Measurements from ENCODE around the gene FLNC.

FLNC gene

DNA sequence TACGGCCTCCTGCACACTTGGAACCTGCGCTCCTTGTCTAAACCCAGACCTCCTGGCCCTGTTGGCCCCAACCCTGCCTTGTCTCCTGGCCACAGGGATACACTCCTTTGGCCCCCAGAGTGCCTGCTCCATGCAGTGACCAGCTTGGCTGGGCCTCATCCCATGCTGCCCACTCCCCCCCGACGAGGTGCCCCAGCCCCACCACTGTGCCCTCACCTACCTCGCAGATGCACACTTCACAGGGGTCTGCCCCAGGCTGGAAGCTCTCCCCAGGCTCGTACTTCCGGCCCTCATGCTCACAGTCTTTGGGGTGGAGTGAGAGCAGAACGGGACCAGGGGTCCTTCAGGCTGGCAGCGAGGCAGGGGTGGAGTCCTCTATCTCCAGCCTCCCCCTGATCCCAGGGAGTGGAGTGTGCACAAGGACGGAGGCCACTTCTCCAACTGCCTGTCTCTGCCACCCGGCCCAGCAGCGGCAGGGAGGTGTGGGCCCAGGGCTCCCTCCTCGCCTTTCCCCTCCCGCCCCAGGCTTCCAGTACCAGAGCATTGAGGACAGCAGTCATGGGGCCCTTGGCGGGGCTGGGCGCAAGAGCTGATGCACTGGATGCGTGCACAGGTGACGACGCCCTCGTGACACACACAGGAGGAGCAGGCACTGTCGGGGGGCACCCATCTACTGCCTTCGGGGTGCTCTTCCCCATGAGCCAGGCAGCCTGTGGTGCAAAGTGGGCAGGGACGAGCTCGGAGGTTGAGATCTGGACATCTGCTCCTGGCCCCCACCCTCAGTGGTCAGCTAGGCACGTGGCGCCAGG lies 54.6 kb downstream of the FLNC start:
- Histone ChIP-seq H3K36me3 (replicated peaks) (no peaks in the 10 kb centered on the region), H3K4me3 (ENCODE audit: low read depth, low read length) (no peak overlapping the region), H3K27ac (no peak overlapping the region), H3K27me3 (replicated peaks) (no peaks in the 10 kb centered on the region)
- in situ Hi-C loops (cut with HindIII; ENCODE audit: low pct_ligation_motif_present, low sequenced_read_pairs): no loop called here
- no peak for DNase-seq
- TF ChIP-seq, protein P1, sequence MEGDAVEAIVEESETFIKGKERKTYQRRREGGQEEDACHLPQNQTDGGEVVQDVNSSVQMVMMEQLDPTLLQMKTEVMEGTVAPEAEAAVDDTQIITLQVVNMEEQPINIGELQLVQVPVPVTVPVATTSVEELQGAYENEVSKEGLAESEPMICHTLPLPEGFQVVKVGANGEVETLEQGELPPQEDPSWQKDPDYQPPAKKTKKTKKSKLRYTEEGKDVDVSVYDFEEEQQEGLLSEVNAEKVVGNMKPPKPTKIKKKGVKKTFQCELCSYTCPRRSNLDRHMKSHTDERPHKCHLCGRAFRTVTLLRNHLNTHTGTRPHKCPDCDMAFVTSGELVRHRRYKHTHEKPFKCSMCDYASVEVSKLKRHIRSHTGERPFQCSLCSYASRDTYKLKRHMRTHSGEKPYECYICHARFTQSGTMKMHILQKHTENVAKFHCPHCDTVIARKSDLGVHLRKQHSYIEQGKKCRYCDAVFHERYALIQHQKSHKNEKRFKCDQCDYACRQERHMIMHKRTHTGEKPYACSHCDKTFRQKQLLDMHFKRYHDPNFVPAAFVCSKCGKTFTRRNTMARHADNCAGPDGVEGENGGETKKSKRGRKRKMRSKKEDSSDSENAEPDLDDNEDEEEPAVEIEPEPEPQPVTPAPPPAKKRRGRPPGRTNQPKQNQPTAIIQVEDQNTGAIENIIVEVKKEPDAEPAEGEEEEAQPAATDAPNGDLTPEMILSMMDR (IDR thresholded peaks at IDR 0.05; ENCODE audit: low read depth, low read length, missing control alignments): no peak

GRCh38 chr7:128885370-128886187 lies 55.4 kb downstream of the FLNC start:
- TF ChIP-seq, protein P1 (IDR thresholded peaks at IDR 0.05; ENCODE audit: low read depth, low read length, missing control alignments): no peak
- DNase-seq: no peak
- Histone ChIP-seq H3K27ac (no peak overlapping the region), H3K36me3 (replicated peaks) (no peaks in the 10 kb centered on the region), H3K4me3 (ENCODE audit: low read depth, low read length) (no peak overlapping the region), H3K27me3 (replicated peaks) (peaks cover 3% of the 10 kb centered on the region)
- in situ Hi-C loops (cut with HindIII; ENCODE audit: low pct_ligation_motif_present, low sequenced_read_pairs): no loop called here

- DNase-seq: no peak
- no peak overlapping the region for H3K27ac ChIP-seq
- H3K36me3 ChIP-seq (replicated peaks): no peaks in the 10 kb centered on the region
- in situ Hi-C loops (cut with HindIII; ENCODE audit: low pct_ligation_motif_present, low sequenced_read_pairs): no loop called here
- TF ChIP-seq, protein P1 (IDR thresholded peaks at IDR 0.05; ENCODE audit: low read depth, low read length, missing control alignments): no peak
- no peak overlapping the region for H3K4me3 ChIP-seq (ENCODE audit: low read depth, low read length)
- H3K27me3 ChIP-seq (replicated peaks): peaks cover 6% of the 10 kb centered on the region
Observed at GRCh38 chr7:128886391-128887168, 56.4 kb downstream of the FLNC start.

- TF ChIP-seq, protein P1 (IDR thresholded peaks at IDR 0.05; ENCODE audit: low read depth, low read length, missing control alignments): no peak
- no peak overlapping the region for H3K27ac ChIP-seq
- H3K27me3 ChIP-seq (replicated peaks): peaks cover 6% of the 10 kb centered on the region
- in situ Hi-C loops (cut with HindIII; ENCODE audit: low pct_ligation_motif_present, low sequenced_read_pairs): no loop called here
- no peak for DNase-seq
- H3K4me3 ChIP-seq (ENCODE audit: low read depth, low read length): no peak overlapping the region
- no peaks in the 10 kb centered on the region for H3K36me3 ChIP-seq (replicated peaks)
Observed at GRCh38 chr7:128887169-128888038, 57.2 kb downstream of the FLNC start.
